Kidney epithelial cell (primary cell): ENCODE results near the gene CLTA. TPM values are rescaled to one million over a fixed set of nuclear protein-coding genes. Genes with fewer than 3 reads are reported as not detected.

Experiments
- DNase-seq: peaks from one replicate; pipeline ENCODE4 v3.0.0-alpha.2; 2010; ENCODE audit warnings: low read depth
- H3K27me3 ChIP-seq: 2 replicates; pipeline ENCODE4 v1.6.0; 2011; ENCODE audit warnings: low read length; ENCODE audit not compliant: control insufficient read depth, insufficient read depth
- H3K36me3 ChIP-seq: 2 replicates; pipeline ENCODE4 v1.5.1; 2011; ENCODE audit warnings: low read length; ENCODE audit not compliant: control insufficient read depth, insufficient read depth
- H3K4me3 ChIP-seq: 2 replicates; pipeline ENCODE4 v1.5.1; 2011; ENCODE audit warnings: low read depth, mild to moderate bottlenecking, control low read depth, low read length
- CTCF ChIP-seq: IDR thresholded peaks from 2 replicates; pipeline ENCODE4 v1.5.1; 2011; ENCODE audit warnings: mild to moderate bottlenecking, moderate library complexity, low read length, control low read depth, inconsistent platforms; ENCODE audit not compliant: insufficient read depth, poor library complexity, severe bottlenecking
- total RNA-seq: library from RNA; depleted of rRNA; stranded (reverse); fragments of >200 nt; gene quantifications from 2 replicates; pipeline ENCODE4 v1.2.3, GENCODE V29; 2015

CLTA gene
- 482 and 576 TPM in 2 replicates for total RNA-seq

- DNase-seq: peak; percentile 95
- TF ChIP-seq CTCF: peak; percentile 61
- Histone ChIP-seq H3K27me3 (no peaks in the 10 kb centered on the region), H3K36me3 (no peaks in the 10 kb centered on the region), H3K4me3 (peak within 1 kb of the TSS; percentile 90)
Measured at GRCh38 chr9:36190388-36191289, at the start of gene CLTA. TSS of gene CLTA (plus strand) at chr9:36190921. CDS start at chr9:36191057, 136 bp downstream.

DNA sequence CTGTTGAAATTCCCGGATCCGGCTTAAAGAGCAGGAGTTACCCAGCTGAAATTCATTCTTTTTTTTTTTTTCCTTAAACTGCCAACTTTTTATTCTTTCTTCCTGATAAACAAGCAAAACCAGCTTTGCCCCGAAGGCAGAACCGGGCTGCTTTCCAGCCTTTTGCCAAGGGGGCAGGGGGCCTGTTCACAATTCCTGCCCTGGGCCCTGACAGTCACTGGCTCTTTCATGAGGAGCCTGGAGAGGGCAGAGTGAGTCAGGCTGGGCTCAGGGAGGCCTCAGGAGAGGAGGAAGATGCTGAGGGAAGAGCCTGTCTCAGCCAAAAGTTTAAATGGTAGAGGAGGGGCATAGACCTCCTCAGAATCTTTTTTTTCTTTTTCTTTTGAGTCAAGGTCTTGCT is 49.4 kb upstream of the CLTA start:
- DNase-seq: no peak
- Histone ChIP-seq H3K36me3 (no peaks in the 10 kb centered on the region), H3K27me3 (no peaks in the 10 kb centered on the region), H3K4me3 (no peak overlapping the region)
- peak; percentile 59 for TF ChIP-seq CTCF

DNA sequence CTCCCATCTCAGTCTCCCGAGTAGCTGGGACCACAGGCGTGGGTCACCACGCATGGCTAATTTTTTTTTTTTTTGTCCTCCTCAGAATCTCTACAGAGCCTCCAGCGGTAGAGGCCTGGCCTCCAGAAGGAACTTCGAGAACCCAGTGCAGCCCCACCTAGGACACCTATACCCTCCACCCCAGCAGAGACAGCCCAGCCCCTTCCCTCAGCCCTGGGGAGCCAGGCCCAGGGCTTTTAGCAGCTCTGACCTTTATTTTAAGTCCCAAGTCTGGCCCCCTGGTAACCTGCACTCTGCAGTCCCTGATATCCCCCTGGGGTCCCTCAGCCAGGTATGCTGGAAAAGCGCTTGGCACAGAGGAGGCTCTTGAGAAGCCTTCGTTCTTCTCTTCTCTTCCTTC is 49.0 kb upstream of the CLTA start:
- no peak overlapping the region for H3K4me3 ChIP-seq
- H3K27me3 ChIP-seq: no peaks in the 10 kb centered on the region
- TF ChIP-seq CTCF: no peak
- DNase-seq: no peak
- no peaks in the 10 kb centered on the region for H3K36me3 ChIP-seq

DNA sequence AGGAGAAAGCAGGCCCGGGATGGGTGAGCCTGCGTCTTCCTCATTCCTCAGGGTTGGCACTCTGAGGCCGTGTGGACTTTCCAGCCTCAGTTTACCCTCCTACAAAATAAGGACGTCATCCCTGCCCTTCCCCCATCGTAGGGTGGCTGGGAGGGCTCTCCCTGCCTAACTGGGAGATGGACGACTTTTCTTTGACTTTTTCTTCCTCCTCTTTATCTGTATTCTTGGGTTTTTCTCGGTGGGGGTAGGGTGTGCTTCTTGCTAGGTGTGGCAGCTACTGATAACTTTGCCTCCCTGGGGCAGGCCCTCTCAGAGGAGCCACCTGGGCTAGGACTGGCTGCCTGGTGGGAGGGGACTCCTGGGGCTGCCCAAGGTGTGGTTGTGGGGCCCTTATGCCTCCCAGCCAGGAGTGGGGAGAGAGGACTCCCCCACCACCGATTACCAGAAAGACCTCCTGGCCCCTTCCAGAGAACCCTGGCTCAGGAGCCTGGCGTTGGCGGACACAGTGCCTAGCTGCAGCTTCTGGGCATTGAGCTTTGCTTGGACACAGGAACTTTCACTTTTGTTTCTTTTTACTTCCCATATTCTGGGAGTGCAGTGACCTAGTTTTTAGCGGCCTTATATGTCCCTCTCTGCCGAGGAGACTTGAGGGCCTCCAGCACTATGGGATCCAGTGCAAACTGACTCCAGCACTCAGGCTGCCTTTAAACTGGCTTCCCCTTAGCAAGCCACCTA is 48.0 kb upstream of the CLTA start:
- no peak for TF ChIP-seq CTCF
- H3K36me3 ChIP-seq: no peaks in the 10 kb centered on the region
- DNase-seq: no peak

DNA sequence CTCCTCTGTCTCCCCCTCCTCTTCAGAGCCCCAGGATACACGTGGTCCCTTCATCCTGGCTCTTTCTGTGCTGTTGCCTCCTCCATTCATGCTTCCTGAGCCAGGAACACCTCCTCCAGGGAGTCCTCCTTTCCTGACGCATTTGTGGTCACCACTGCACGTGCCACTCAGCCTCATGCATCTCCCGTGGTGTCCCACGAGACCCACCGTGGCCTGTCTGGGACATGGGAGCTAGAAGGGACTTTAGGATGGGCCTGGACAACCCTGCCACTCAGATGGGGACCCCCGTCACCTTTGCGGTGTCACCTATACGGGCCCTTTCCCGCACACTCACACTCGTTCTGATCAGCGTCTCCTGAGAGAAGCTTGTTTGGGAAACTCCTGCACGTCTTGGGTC is 47.5 kb upstream of the CLTA start:
- H3K4me3 ChIP-seq: no peak overlapping the region

More for the DNA sequence above, 48.0 kb upstream of the CLTA start:
- Histone ChIP-seq H3K27me3 (no peaks in the 10 kb centered on the region), H3K4me3 (no peak overlapping the region)

More for the DNA sequence above, 47.5 kb upstream of the CLTA start:
- no peak for TF ChIP-seq CTCF
- DNase-seq: no peak
- Histone ChIP-seq H3K27me3 (no peaks in the 10 kb centered on the region), H3K36me3 (no peaks in the 10 kb centered on the region)
